Dendritic cell treated with granulocyte-macrophage colony-stimulating factor and Interleukin-4, amounts not matched to agents 40 ng/mL and 50 ng/mL, for 4 days (primary cell): ENCODE measurements around the gene KLHDC7B.

ENCODE experiments used
- H3K27ac Mint-ChIP-seq: one replicate; pipeline ENCODE4 v1.8.0; 2022; ENCODE audit warnings: mild to moderate bottlenecking, mixed read lengths
- H3K27me3 Mint-ChIP-seq: one replicate; pipeline ENCODE4 v1.8.0; 2022; ENCODE audit warnings: mild to moderate bottlenecking, mixed read lengths
- H3K36me3 Mint-ChIP-seq: one replicate; pipeline ENCODE4 v1.8.0; 2022; ENCODE audit warnings: low read depth, mixed read lengths
- H3K4me1 Mint-ChIP-seq: one replicate; pipeline ENCODE4 v1.8.0; 2022; ENCODE audit warnings: low read depth, mixed read lengths
- H3K4me3 Mint-ChIP-seq: one replicate; pipeline ENCODE4 v1.8.0; 2022; ENCODE audit warnings: mild to moderate bottlenecking, moderate library complexity, mixed read lengths
- H3K9me3 Mint-ChIP-seq: one replicate; pipeline ENCODE4 v1.8.0; 2022; ENCODE audit warnings: mixed read lengths
- intact Hi-C: fragments of 100-400 bp; cut with micrococcal nuclease; formaldehyde crosslinking; loops from one replicate; pipeline ENCODE4 v1.15.0; 2022

Gene KLHDC7B

DNA sequence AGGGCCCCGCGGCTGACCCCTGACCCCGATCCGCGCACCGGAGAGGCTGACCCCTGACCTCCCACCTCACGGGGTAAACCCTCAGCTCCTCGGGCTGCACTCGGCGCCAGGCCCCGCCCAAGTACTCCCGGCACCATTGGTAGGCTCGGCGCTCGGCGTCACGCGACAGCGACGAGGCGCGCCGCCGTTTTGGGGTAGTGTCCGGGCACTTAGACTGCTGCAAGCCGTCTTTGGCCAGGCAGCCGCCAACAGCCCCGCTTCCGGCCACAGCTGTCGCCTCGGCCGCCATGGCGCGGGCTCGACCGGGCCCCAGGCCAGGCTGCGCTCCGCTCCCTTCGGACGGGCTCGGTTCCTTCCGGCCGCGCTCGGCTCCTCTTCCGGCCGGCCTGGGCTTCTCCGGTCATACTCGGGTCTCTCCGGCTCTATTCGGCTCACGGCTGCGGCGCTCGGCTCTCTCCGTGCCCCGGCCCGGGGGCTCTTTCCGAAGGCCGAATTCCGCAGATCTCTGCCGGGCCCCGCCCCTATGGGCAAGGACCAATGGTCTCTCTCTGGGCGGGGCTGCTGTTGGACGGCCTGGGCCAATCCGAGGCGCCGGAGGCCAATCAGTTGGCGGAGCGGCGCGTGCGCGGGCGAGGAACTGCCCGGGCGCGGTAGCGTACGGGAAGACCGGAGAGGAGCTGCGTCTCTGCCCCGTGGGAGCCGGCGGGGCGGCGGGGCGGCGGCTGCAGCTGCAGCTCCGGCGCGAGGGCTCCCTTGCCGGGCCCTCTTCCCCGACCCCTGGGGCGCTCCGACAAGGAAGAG is 37.0 kb downstream of the KLHDC7B start, which contains the start of gene CHKB:
CHKB (minus strand) TSS at position 357 of the 801 bp plus-strand sequence; CDS start at position 289, 68 bp downstream.
- Mint-ChIP-seq H3K36me3 (peaks cover 43% of the 10 kb centered on the region), H3K4me1 (peaks cover 39% of the 10 kb centered on the region), H3K27me3 (peaks cover 10% of the 10 kb centered on the region), H3K27ac (peak within 1 kb of the TSS; percentile 95), H3K4me3 (peak within 1 kb of the TSS; percentile 80), H3K9me3 (no peaks in the 10 kb centered on the region)
- intact Hi-C loops: loop anchor here (2.0 to 5.0 kb wide), 4 partner anchors 18 to 75 kb away; partner anchors contain the start of genes LMF2, MAPK8IP2, NCAPH2 and TYMP

DNA sequence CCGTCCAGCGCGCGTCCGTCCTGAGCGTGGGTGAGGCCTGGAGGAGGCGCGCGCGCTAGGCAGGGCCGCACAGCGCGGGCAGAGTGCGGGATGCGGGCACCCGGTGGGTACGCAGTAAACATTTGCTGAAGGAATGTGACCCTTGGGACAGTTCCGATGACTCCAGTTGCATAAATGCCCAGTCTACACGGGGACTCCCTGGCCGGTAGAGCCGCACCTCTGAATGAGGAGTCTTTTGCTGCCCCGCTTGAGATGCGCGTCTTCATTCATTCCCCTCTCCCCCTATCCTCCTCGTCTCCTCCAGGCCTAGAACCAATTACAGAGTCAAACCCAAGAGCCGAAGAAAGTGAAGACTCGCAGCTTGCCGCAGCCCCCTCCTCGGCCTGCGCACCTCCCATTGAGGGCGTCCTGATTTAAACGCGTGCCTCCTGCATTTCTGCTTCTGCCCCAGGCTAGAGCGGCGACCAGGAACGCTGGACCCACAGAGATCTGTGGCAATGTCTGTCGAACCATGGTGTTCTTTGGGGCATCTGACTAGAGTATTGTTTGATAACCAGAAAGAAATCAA is 37.7 kb downstream of the KLHDC7B start:
- Mint-ChIP-seq H3K36me3 (peaks cover 40% of the 10 kb centered on the region), H3K9me3 (no peaks in the 10 kb centered on the region), H3K27ac (peak overlapping the region; percentile 95), H3K4me3 (peak overlapping the region; percentile 80), H3K4me1 (peaks cover 37% of the 10 kb centered on the region), H3K27me3 (peaks cover 8% of the 10 kb centered on the region)
- intact Hi-C loops: loop anchor here (2.0 to 5.0 kb wide), 4 partner anchors 17 to 76 kb away; partner anchors contain the start of genes LMF2, MAPK8IP2, NCAPH2 and TYMP

DNA sequence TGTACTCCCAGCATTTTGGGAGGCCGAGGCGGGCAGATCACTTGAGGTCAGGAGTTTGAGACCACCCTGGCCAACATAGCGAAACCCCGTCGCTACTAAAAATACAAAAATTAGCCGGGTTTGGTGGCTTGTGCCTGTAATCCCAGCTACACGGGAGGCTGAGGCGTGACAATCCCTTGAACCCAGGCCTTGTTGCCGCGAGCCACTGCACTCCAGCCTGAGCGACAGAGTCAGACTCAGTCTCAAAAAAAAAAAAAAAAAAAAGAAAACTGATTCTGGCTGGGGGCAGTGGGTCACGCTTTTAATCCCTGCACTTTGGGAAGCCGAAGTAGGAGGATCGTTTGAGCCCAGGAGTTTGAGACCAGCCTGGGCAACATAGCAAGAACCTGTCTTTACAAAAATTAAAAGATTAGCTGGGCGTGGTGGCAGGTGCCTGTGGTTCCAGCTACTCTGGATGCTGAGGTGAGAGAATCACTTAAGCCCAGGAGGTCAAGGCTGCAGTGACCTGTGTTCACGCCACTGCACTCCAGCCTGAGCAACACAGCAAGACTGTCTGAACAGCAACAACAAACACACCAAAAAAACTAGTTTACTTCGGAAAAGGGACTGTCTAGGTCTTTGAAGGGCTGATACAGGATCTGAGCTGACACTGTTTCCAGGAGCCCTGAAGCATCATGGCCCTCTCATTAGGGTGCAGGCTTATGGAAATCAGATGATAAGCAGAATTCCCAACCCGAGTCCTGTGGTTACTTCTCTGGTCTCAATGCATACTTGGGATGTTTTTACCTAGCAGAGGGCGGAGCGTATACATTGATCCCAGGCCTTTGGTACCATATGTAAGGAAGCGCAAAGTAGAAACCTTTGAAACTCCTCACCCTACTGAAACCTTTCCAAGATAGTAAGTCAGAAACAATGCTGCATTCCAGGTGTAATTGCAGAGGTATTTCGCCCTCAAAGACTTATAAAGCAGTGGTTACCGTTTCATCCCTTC is 38.7 kb downstream of the KLHDC7B start:
- peaks cover 30% of the 10 kb centered on the region for H3K36me3 Mint-ChIP-seq
- no peaks in the 10 kb centered on the region for H3K9me3 Mint-ChIP-seq
- H3K4me3 Mint-ChIP-seq: no peak overlapping the region
- H3K27ac Mint-ChIP-seq: no peak overlapping the region
- peaks cover 27% of the 10 kb centered on the region for H3K4me1 Mint-ChIP-seq
- peaks cover 5% of the 10 kb centered on the region for H3K27me3 Mint-ChIP-seq
- intact Hi-C loops: loop anchor here (5.0 kb wide), 1 partner anchor 77 kb away; the partner anchor contains the start of genes LMF2 and NCAPH2

DNA sequence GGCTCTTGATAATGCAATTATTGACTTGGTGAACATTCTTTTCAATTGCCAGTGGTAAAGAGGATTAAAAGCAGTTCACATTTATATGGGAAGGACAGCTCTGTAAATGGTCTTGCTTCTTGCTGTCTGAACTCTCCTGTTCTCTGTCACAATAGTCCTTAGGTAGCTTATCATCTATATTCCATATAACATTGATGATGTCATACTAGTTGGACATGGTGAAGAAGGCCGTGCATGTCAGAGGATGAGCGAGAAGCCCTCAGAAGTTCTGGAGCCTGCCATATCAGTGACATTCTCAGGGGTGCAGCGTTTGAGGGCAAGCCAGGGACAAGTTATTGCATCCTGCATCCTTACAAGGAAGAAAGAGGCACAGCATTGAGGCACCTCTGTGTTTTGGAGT is 39.5 kb downstream of the KLHDC7B start:
- intact Hi-C loops: no loop called here
- peaks cover 19% of the 10 kb centered on the region for H3K4me1 Mint-ChIP-seq
- peaks cover 5% of the 10 kb centered on the region for H3K27me3 Mint-ChIP-seq
- no peaks in the 10 kb centered on the region for H3K9me3 Mint-ChIP-seq
- H3K4me3 Mint-ChIP-seq: no peak overlapping the region
- H3K36me3 Mint-ChIP-seq: peaks cover 21% of the 10 kb centered on the region
- no peak overlapping the region for H3K27ac Mint-ChIP-seq

DNA sequence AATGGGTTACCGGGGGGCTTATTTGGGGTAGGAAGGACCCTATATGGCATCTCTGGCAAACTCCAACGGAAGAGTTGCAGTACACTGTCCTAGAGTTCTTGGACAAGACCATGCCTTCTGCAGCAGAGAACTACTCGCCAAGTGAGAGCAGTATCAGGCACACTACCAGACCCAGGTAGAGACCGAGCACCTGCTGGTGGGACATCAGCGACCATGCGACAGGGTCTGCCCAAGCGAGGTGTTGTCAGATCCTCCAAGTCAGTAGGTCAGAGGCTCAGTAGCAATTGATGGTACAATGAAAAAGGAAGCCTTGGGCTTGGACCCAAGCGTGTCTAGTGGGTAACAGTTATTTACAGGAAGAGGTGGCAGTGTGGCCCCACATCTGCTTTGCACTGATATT is 40.1 kb downstream of the KLHDC7B start:
- intact Hi-C loops: no loop called here
- peaks cover 16% of the 10 kb centered on the region for H3K36me3 Mint-ChIP-seq
- H3K9me3 Mint-ChIP-seq: no peaks in the 10 kb centered on the region
- H3K27me3 Mint-ChIP-seq: peaks cover 8% of the 10 kb centered on the region
- H3K4me1 Mint-ChIP-seq: peaks cover 14% of the 10 kb centered on the region
- no peak overlapping the region for H3K4me3 Mint-ChIP-seq
- no peak overlapping the region for H3K27ac Mint-ChIP-seq

DNA sequence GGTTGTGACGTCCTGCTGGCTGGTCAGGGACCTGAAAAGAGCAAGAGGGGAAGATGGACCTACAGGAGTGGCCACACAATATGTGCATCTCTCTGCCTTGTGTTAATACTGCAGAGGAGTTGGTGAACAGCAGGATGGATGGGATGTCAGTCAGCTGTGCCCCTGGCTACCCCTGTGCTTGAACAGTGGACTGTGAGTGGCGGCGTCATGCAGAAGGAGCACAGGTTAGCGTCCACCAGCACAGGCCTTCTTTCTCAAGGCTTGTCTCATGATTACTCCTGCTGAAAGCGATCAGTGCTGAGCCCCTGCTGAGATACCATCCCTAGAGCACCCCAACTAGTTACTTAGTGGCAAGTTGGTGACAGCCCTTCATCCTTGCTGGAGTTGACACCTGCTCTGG is 40.7 kb downstream of the KLHDC7B start:
- peaks cover 8% of the 10 kb centered on the region for H3K27me3 Mint-ChIP-seq
- no peaks in the 10 kb centered on the region for H3K9me3 Mint-ChIP-seq
- no peak overlapping the region for H3K27ac Mint-ChIP-seq
- peaks cover 11% of the 10 kb centered on the region for H3K4me1 Mint-ChIP-seq
- intact Hi-C loops: no loop called here
- H3K36me3 Mint-ChIP-seq: peaks cover 9% of the 10 kb centered on the region
- H3K4me3 Mint-ChIP-seq: no peak overlapping the region

DNA sequence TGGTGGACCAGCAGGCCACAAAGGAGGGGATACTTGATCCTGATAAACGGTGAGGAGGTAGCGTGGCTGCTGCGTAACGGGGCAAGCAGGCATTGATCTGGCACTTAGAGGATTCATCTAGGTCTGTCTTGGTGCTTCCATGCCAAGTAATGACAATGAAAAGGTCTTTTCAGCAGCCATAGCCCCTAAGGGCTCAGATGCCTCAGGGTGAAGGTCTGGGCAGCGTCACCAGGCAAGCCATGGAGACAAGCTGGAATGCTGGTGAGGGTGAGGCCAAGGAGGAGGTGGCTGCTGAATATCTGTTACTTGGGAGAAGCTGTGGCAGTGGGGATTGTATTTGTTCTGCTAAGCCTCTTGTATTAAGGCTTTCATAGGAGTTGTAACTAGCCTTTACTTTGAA is 41.7 kb downstream of the KLHDC7B start:
- Mint-ChIP-seq H3K27ac (no peak overlapping the region), H3K36me3 (peaks cover 5% of the 10 kb centered on the region), H3K4me1 (peaks cover 6% of the 10 kb centered on the region), H3K27me3 (peaks cover 8% of the 10 kb centered on the region), H3K4me3 (no peak overlapping the region), H3K9me3 (no peaks in the 10 kb centered on the region)
- intact Hi-C loops: no loop called here

DNA sequence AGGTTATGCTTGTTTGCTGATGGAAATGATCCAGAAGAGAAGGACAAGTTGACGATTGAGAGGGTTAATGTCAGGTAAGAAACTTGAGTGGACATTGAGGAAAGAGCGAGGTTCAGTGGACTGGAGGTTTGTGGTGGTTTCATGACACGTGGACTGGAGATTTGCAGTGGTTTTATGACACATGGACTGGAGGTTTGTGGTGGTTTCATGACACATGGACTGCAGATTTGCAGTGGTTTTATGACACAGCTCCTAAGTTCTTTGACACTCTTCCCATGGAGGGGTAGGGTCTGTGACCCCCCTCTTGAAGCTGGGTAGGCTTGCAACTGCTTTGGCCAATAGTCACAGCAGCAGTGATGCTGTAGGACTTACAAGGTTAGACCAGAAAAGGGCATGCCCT is 49.5 kb downstream of the KLHDC7B start:
- no peaks in the 10 kb centered on the region for H3K36me3 Mint-ChIP-seq
- H3K4me3 Mint-ChIP-seq: no peak overlapping the region
- H3K9me3 Mint-ChIP-seq: no peaks in the 10 kb centered on the region
- peaks cover 35% of the 10 kb centered on the region for H3K27me3 Mint-ChIP-seq
- H3K27ac Mint-ChIP-seq: no peak overlapping the region
- intact Hi-C loops: no loop called here
- peaks cover 5% of the 10 kb centered on the region for H3K4me1 Mint-ChIP-seq

DNA sequence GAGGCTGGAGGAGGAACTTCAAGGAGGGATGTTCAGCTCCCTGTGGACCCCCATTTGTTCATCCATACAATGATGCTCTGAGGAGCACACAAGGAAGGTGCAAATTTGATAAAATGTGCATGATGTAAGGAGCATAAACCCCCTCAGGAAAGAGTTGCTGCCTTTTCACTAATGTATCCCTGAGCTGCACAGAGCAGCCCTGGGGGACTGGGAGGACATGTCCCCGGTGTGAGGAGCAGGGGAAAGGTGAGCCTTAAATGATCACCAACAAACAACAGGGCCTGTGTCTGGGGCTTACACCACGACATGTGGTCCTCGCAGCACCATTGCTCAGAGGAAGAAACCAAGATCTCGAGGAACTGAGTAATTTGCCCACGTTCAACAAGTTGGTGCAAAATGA is 51.4 kb downstream of the KLHDC7B start:
- Mint-ChIP-seq H3K27ac (no peak overlapping the region), H3K36me3 (no peaks in the 10 kb centered on the region), H3K27me3 (peaks cover 44% of the 10 kb centered on the region), H3K9me3 (no peaks in the 10 kb centered on the region), H3K4me3 (no peak overlapping the region), H3K4me1 (peaks cover 5% of the 10 kb centered on the region)
- intact Hi-C loops: no loop called here

DNA sequence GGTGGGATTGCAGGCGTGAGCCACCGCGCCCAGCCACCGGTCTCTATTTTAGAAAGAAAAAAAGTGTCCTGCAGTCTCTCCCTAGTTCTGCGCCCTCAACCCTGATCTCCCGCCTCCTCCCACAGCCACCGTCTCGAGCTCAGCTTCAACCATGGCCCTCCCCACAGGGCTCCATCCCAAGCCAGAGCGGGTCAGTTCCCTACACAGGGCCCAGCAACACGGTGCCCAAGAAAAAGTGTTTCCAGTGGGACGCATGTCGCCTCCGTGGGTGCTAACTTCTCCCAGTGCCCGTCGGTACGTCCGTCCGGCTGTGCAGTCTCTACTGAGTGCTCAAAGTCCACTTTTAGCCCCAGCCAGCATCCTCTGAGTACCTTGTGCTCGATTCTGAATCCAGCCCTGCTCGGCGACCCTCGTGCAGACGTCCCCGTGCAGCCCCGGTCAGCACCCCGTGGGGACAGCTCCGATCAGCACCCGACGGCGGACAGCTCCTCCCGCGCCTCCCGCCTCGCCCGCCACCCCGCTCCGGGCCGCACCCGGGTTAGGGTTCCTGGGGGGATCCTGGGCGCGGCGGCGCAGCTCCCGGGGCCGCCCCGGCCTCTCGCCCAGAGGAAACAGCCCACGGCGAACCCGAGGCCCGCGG is 54.2 kb downstream of the KLHDC7B start:
- intact Hi-C loops: loop anchor here (2.0 kb wide), 1 partner anchor 17 kb away; the partner anchor contains the start of gene CHKB

DNA sequence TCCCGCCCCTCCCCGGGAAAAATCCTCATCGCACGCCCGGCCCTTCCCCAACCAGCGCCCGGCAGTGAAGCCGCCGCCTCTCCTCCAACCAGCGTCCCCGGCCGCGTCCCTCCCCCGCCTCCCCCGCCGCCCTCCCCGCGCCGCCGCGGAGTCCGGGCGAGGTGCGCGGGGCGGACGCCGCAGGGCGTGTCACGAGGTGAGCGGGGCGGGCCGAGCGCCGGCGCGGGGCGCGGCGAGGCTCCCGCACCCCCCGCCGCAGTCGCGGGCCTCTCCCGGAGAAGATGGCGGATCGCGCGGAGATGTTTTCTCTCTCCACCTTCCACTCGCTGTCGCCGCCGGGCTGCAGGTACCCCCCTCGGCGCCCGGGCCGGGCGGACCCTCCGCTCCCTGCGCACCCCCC is 54.8 kb downstream of the KLHDC7B start, which contains the start of gene MAPK8IP2:
MAPK8IP2 (plus strand) TSS at position 256 of the 400 bp plus-strand sequence; CDS start at position 282, 26 bp downstream.
- Mint-ChIP-seq H3K36me3 (no peaks in the 10 kb centered on the region), H3K9me3 (no peaks in the 10 kb centered on the region), H3K27ac (no peak within 1 kb of the TSS), H3K4me3 (peak within 1 kb of the TSS; percentile 30), H3K4me1 (peaks cover 5% of the 10 kb centered on the region), H3K27me3 (peaks cover 75% of the 10 kb centered on the region)
- intact Hi-C loops: loop anchor here (2.0 kb wide), 1 partner anchor 18 kb away; the partner anchor contains the start of gene CHKB

More for the DNA sequence above, 54.2 kb downstream of the KLHDC7B start:
- Mint-ChIP-seq H3K9me3 (no peaks in the 10 kb centered on the region), H3K4me3 (peak overlapping the region; percentile 18), H3K36me3 (no peaks in the 10 kb centered on the region), H3K27me3 (peaks cover 69% of the 10 kb centered on the region), H3K4me1 (peaks cover 5% of the 10 kb centered on the region), H3K27ac (no peak overlapping the region)
